Thyroid gland (tissue), 4 donors: ENCODE measurements around the gene CBR4. TPM values are rescaled to one million over a fixed set of nuclear protein-coding genes. Genes with fewer than 3 reads are reported as not detected.

Experiments
- DNase-seq, 2 donors: peaks; one replicate each; pipeline ENCODE4 v3.0.0-alpha.2; 2019
- H3K27ac ChIP-seq, 3 donors: fragments of 200-600 bp; sonication (generic); 1 replicate in 2 of 3; 2 replicates in 1 of 3; pipeline ENCODE4 v1.5.1; 2016 to 2019; ENCODE audit warnings: mild to moderate bottlenecking in 1 of 3, moderate library complexity in 1 of 3
- H3K27me3 ChIP-seq: fragments of 200-600 bp; sonication (generic); one replicate; pipeline ENCODE4 v1.5.1; 2019
- H3K36me3 ChIP-seq, 2 donors: fragments of 200-600 bp; sonication (generic); one replicate each; pipeline ENCODE4 v1.5.1; 2016 to 2019
- H3K4me1 ChIP-seq, 2 donors: fragments of 200-600 bp; sonication (generic); one replicate each; pipeline ENCODE4 v1.5.1; 2017 to 2019
- H3K4me3 ChIP-seq, 3 donors: fragments of 200-600 bp; sonication (generic); replicated peaks in 1 of 3; 1 replicate in 2 of 3; 2 replicates in 1 of 3; pipeline ENCODE4 v1.5.1; 2016; ENCODE audit warnings: mild to moderate bottlenecking in 1 of 3
- H3K9me3 ChIP-seq: fragments of 200-600 bp; sonication (generic); one replicate; pipeline ENCODE4 v1.5.1; 2017
- POLR2A ChIP-seq, 2 donors: fragments of 450-650 bp; IDR thresholded peaks; one replicate each; pipeline ENCODE4 v1.6.1; 2017; ENCODE audit warnings: antibody characterized with exemption in 2 of 2, mild to moderate bottlenecking in 2 of 2, moderate library complexity in 1 of 2
- WGBS, 2 donors: methylation state at CpG; one replicate each; pipeline ENCODE4 v1.1.5; 2017; 5-methylcytosine and 5-hydroxymethylcytosine counted together
- intact Hi-C: fragments of 100-400 bp; cut with DNase I; formaldehyde crosslinking; loops from one replicate; pipeline ENCODE4 v1.15.1; 2023
- total RNA-seq, 4 donors: library from RNA; depleted of rRNA; stranded (reverse); fragments of >200 nt; gene quantifications; one replicate each; pipeline ENCODE4 v1.2.3, GENCODE V29; 2016
- TF ChIP-seq, protein P1 (sequence below), 6 experiments: fragments of 200-600 bp in 3 of 6; fragments of 450-650 bp in 3 of 6; sonication (generic) in 3 of 6; IDR thresholded peaks; one replicate each; pipeline ENCODE4 v1.5.1; 2016 to 2019; ENCODE audit warnings: antibody characterized with exemption in 6 of 6, mild to moderate bottlenecking in 2 of 6, inconsistent platforms in 1 of 6, moderate library complexity in 1 of 6

The CBR4 gene
- total RNA-seq, 4 donors from 2014 or later, result 47.7 to 54.2 (median 49.9) TPM

DNA sequence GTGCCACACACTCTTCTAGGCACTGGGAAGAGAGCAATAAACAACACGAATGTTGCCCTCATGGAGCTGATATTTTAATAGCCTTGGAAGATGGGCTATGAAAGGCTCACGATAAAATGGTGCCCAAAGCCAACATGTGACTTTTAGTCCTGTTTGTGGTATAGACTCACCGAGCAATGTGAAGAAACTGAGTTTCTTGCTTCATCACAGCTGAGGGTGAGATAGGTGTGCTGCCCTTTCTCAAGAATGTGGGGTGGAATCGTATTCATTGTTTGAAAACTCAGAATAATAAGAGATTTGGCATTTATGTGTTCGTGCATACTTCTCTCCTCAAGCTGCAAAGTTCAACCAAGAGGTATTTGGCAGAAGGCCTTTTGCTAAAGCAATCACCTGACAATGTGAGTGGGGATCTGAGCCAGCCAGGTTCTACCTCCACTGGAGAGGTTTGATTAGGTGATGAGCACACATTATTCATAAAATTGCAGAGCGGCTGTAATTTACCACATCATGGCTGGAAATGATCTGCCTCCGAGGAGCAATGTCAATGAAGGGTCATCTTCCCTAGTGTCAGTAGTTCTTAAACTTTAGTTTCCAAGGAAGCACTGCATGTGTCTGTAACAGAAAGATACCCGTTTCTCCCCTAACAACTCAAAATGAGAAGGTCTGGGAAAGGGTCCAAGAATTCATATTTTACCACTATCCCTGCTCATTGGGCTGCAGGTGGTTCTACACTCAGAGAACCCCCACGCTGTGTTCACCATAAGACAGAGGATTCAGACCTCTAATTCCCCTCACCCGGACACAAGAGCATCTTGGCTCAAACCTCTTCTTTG is 41.9 kb upstream of the CBR4 start:
- intact Hi-C loops, result no loop called here
- Histone ChIP-seq H3K27me3 (no peaks in the 10 kb centered on the region), H3K36me3 (no peaks in the 10 kb centered on the region), H3K9me3 (no peaks in the 10 kb centered on the region), H3K4me3 (no peak overlapping the region), H3K27ac (peak overlapping the region; percentile 23 to 42 (median 41)), H3K4me1 (peaks cover 13 to 20% of the 10 kb centered on the region in 2 donors)
- WGBS, 2 donors, result 56 to 60% methylated on average over 10 of the region's 10 CpGs
- TF ChIP-seq, protein P1, sequence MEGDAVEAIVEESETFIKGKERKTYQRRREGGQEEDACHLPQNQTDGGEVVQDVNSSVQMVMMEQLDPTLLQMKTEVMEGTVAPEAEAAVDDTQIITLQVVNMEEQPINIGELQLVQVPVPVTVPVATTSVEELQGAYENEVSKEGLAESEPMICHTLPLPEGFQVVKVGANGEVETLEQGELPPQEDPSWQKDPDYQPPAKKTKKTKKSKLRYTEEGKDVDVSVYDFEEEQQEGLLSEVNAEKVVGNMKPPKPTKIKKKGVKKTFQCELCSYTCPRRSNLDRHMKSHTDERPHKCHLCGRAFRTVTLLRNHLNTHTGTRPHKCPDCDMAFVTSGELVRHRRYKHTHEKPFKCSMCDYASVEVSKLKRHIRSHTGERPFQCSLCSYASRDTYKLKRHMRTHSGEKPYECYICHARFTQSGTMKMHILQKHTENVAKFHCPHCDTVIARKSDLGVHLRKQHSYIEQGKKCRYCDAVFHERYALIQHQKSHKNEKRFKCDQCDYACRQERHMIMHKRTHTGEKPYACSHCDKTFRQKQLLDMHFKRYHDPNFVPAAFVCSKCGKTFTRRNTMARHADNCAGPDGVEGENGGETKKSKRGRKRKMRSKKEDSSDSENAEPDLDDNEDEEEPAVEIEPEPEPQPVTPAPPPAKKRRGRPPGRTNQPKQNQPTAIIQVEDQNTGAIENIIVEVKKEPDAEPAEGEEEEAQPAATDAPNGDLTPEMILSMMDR (IDR thresholded peaks at IDR 0.05), result no peak
- TF ChIP-seq POLR2A (IDR thresholded peaks at IDR 0.05), result no peak
- peak; percentile 55 to 67 for DNase-seq

DNA sequence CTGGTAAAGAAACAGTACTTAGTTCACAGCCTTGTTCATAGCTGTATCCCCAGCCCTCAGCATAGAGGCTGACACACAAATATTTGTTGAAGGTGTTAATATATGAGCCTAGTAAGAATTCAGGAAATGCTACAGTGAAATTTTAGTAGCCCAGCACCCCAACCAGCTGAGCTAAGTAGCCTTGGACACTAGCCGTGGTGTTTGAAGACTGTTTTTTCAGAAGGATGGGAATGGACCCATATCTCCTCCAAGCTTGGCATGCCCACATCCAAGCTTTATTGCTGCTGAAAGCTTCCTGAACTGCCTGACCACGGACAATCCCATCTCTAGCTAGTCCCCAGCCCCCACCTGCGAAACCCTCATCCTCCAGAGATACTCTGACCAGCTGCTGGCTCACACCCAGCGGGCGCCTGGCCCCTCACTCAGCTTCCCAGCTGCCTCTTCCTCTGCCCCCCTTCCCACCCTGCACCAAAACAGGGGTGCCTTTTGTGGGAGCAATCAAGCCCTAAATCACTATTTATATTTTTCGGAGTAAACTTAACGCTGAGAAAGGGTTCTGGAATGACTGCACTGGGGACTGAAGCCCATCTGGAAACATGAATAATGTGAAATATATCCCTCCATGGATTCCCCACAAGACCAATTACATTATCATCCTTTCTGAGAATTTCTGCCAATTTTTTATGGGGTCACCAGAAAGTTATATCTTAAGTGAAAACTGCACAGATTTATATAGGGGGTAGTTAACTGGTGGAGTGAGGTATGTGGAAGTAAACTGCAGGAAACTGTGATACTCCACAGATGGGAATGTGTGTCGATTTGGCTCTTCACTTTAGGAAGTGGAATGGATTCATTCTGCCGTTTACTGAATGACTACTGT is 41.1 kb upstream of the CBR4 start:
- intact Hi-C loops, result no loop called here
- TF ChIP-seq, protein P1 (IDR thresholded peaks at IDR 0.05), result no peak
- TF ChIP-seq POLR2A (IDR thresholded peaks at IDR 0.05), result no peak
- DNase-seq, result no peak
- Histone ChIP-seq H3K4me1 (peaks cover 13 to 20% of the 10 kb centered on the region in 2 donors), H3K27me3 (no peaks in the 10 kb centered on the region), H3K4me3 (no peak overlapping the region), H3K36me3 (no peaks in the 10 kb centered on the region), H3K27ac (peak overlapping the region in 2 of 3 donors; percentile 41 to 42), H3K9me3 (no peaks in the 10 kb centered on the region)
- WGBS, 2 donors, result 76 to 87% methylated on average over 9 of the region's 9 CpGs

DNA sequence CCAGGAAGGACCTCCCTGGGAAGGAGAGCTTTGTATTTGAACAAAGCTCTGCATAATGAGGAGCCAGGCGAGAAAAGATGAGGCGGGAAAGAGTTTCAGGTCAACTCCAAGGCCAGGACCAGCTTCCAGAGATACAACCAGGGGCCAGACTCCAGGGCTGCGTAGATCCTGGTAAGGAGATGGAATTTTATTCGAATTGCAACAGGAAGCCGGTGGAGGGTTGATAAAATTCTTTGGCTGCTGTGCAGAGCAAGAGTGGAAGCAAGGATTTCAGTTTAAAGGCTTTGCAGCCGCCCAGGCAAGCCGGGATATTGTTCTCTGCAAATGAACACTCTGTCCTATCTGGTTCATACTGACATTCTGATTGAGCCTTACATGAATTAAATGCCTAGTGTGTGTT is 40.2 kb upstream of the CBR4 start:
- intact Hi-C loops, result no loop called here
- peaks cover 16 to 20% of the 10 kb centered on the region in 2 donors for H3K4me1 ChIP-seq
- H3K27ac ChIP-seq, result no peak overlapping the region
- WGBS, 2 donors, result 78 to 84% methylated on average over 7 of the region's 7 CpGs
- DNase-seq, result no peak
- TF ChIP-seq, protein P1 (IDR thresholded peaks at IDR 0.05), result no peak
- TF ChIP-seq POLR2A (IDR thresholded peaks at IDR 0.05), result no peak
- H3K36me3 ChIP-seq, result no peaks in the 10 kb centered on the region
- no peaks in the 10 kb centered on the region for H3K9me3 ChIP-seq
- H3K27me3 ChIP-seq, result no peaks in the 10 kb centered on the region
- H3K4me3 ChIP-seq, result no peak overlapping the region

DNA sequence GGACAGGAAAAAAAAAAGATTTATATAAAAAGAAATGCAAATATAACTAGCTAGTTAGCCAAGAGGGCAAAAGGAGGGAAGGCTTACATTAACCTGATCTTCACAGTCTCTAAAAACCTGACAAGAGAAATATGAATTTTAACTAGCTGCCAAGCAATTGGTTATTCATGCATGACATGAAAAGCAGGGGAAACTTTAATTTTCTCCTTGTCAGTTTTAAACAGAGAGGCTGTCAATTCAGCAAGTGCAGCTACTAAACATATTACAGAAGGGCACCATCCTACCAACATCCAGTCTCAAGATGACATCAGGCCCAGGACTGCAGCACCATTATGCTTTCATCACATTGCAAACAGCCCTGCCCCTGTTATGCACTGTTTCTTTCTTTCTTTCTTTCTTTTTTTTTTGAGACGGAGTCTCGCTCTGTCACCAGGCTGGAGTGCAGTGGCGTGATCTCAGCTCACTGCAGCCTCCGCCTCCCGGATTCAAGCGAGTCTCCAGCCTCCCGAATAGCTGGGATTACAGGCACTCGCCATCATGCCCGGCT is 38.9 kb upstream of the CBR4 start:
- 96 to 99% methylated on average over 9 of the region's 9 CpGs for WGBS, 2 donors
- intact Hi-C loops, result no loop called here
- TF ChIP-seq POLR2A (IDR thresholded peaks at IDR 0.05), result no peak
- TF ChIP-seq, protein P1 (IDR thresholded peaks at IDR 0.05), result no peak
- Histone ChIP-seq H3K27ac (no peak overlapping the region), H3K4me1 (peaks cover 16 to 20% of the 10 kb centered on the region in 2 donors), H3K9me3 (no peaks in the 10 kb centered on the region), H3K36me3 (no peaks in the 10 kb centered on the region), H3K4me3 (no peak overlapping the region), H3K27me3 (no peaks in the 10 kb centered on the region)
- no peak for DNase-seq
